Stimulated activated CD4-positive, alpha-beta T cell treated with anti-CD3 and anti-CD28 coated beads, Interleukin-12 subunit alpha, Interleukin-12 subunit beta, amount 100 ng/mL, for 48 hours (primary cell): Measurements from ENCODE around the gene EXD3.
"Not testable (repeated sequence)": the region's sequence is repeated elsewhere in the genome, so short reads cannot be mapped to it uniquely, and the experiment has no call there.

Experiments used
- DNase-seq, 3 donors: peaks; one replicate each; pipeline ENCODE4 v3.0.0-alpha.2; 2020; ENCODE audit warnings: low read depth in 2 of 3, low spot score in 1 of 3

The EXD3 gene

DNA sequence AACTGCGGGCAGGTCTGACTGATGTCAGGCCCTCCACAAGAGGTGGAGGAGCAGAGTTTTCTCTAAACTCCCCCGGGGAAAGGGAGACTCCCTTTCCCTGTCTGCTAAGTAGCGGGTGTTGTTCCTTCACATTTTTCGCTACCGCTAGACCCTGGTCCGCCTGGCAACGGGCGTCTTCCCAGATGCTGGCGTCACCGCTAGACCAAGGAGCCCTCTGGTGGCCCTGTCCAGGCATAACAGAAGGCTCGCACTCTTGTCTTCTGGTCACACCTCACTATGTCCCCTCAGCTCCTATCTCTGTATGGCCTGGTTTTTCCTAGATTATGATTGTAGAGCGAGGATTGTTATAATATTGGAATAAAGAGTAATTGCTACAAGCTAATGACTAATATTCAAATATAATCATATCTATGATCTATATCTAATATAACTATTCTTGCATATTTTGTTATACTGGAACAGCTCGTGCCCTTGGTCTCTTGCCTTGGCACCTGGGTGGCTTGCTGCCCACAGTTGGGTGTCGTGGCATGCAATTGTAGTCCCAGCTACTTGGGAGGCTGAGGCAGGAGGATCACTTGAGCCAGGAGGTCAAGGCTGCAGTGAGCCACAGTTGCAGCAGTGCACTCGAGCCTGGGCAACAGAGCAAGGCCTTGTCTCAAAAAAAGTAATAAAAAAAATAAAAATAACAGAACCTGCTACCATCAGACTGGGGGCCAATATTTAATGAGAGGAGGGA is 160.6 kb downstream of the EXD3 start:
- not testable (repeated sequence) for DNase-seq
